GM19452 (cell line): ENCODE data around the gene IPCEF1.
A peak's percentile ranks its signal among the peaks of the same experiment; 100 is the strongest.
"Not testable (repeated sequence)": the region's sequence is repeated elsewhere in the genome, so short reads cannot be mapped to it uniquely, and the experiment has no call there.

ENCODE experiments used
- ATAC-seq: cut with Tn5 transposase; IDR thresholded peaks from one replicate; pipeline ENCODE4 v1.9.1; 2021; ENCODE audit not compliant: unreplicated experiment

IPCEF1 gene

DNA sequence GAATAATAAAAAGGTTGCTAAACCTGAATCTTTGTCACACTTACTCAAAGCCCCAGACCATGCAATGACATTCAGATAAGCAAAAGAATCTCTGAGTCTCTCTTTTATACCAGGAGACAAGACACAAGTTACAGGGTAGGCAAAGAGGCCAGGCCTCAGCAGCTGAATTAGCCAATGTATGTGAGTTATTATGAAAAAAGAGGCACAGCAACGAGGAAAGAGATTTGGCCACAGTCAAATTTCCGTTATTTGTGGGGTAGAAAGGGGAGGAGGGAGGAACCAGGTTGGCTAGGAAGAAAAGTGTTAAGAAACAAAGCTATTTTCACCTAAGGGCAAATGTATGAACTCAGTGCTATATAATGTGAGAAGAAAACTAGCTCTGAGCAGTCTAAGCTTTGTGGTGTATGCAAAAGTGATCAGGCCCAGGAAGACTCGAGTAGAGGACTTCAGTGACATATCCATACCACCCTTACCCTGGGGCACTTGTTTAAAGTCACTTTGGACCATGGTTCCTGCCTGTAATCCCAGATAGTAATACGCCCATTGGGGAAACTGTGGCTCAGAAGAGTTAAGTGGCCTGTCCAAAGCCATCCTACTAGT is 19.1 kb downstream of the IPCEF1 start:
- no peak for ATAC-seq

GRCh38 chr6:154334147-154334546 is 22.5 kb downstream of the IPCEF1 start:
- ATAC-seq = not testable (repeated sequence)

- no peak for ATAC-seq
These were observed 24.9 kb downstream of the IPCEF1 start for GRCh38 chr6:154331750-154332149.

- no peak for ATAC-seq
These were observed 27.0 kb downstream of the IPCEF1 start for GRCh38 chr6:154329350-154330170.

GRCh38 chr6:154327313-154327712 is 29.3 kb downstream of the IPCEF1 start:
- ATAC-seq = not testable (repeated sequence)

GRCh38 chr6:154325142-154325541 is 31.5 kb downstream of the IPCEF1 start:
- ATAC-seq = no peak

GRCh38 chr6:154320181-154320580 is 36.4 kb downstream of the IPCEF1 start:
- no peak for ATAC-seq

DNA sequence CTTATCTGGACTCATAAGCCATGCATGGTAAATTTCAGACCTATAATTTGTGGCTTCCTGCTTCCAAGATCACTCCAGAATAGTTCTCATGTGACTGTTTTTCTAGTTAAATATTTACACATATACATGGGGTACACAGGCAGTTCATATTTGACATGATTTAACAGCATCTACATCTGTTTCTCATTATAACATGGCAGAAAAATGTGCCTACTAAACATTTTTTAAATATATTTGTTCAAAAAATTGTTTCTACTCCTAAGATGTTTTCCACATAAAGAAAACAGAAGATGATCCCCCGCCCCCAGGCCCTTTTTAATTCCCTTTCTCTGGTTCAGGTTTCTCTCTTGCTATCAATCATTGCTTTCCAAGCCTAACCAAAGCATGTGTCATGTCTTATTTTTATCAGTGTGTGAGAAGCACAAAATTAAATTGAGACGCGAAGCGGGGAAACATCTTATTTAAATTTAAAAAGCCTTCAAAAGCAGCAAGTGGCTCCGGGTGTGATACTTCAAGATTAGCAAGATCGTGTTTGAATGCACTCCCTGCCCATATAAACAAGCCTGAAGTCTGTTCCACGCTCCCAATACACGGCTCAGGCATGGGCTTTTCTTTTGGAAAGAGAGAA is 37.3 kb downstream of the IPCEF1 start:
- peak; percentile 60 for ATAC-seq

DNA sequence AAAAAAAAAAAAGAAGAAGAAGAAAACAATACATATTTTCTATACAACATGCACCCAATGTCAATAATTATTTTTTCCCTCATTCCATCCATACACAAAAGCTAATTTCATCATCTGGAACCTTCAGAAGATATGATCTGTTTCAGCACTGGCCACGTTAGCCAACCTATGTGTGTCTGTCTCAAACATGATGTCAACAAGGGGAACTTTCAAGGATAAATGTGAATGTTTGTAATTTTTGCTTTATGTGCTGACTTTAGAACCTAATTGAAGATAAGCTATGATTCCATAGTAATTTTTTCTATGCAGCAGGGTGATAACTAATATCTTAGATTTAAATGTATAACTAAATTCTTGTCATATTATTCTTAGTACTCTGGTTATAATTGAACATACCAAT is 37.9 kb downstream of the IPCEF1 start:
- peak; percentile 28 for ATAC-seq

- no peak for ATAC-seq
These were observed 40.5 kb downstream of the IPCEF1 start for GRCh38 chr6:154316131-154316530.

DNA sequence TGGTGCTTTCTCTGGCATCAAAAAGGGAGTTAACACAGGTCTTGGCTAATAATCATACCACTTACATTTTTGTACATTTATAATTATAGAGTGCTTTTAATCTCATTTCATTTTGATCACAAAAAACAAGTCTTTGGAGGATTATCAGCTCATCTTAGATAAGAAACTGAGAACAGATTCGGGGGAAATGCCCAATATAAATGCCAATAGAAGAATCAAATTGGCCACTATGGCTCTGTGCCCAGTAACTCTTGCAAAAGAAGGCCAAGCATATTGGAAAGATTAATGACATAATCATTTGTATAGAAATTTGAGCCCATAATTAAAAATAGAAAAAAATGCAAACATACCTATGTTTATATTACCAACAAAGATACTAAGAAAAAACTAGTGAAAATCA is 42.5 kb downstream of the IPCEF1 start:
- ATAC-seq = no peak

- ATAC-seq = no peak
These were observed 47.6 kb downstream of the IPCEF1 start for GRCh38 chr6:154308986-154309385.

DNA sequence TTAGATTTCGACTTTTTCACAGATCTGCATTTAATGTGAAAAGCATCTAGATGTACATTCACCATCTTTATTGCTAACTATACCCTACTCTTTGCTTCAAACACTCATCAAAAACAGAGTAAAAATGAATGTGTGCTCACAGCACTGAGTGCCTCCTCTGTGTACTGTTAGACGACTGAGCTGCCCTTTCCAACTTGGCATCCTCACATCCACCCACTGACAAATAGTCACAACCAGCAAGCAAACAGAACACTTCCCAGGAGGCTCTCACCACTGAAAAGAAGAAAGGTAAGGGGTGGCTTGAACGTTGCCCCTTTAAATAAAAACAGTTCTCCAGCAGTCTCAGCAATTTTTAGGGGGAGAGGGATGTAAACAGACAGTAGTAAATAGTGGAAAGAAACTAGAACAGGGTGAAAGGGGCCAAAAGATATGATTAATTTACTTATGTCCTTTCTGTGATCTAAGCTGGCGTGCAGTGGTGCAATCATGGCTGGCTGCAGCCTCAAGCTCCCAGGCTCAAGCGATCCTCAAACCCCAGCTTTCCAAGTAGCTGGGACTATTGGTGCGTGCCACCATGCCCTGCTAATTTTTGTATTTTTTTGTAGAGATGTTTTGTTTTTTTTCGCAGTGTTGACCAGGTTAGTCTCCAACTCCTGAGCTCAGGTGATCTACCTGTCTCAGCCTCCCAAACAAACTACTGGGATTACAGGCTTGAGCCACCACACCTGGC is 48.7 kb downstream of the IPCEF1 start:
- no peak for ATAC-seq

DNA sequence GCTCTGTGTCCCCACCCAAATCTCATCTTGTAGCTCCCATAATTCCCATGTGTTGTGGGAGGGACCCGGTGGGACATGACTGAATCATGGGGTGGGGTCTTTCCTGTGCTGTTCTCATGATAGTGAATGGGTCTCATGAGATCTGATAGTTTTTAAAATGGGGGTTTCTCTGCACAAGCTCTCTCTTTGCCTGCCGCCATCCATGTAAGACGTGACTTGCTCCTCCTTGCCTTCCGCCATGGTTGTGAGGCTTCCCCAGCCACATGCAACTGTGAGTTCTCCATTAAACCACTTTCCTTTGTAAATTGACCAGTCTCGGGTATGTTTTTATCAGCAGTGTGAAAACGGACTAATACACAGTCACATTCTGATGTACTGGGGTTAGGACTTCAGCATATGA is 49.5 kb downstream of the IPCEF1 start:
- ATAC-seq = not testable (repeated sequence)

GRCh38 chr6:154306696-154307095 is 49.9 kb downstream of the IPCEF1 start:
- peak; percentile 43 for ATAC-seq

DNA sequence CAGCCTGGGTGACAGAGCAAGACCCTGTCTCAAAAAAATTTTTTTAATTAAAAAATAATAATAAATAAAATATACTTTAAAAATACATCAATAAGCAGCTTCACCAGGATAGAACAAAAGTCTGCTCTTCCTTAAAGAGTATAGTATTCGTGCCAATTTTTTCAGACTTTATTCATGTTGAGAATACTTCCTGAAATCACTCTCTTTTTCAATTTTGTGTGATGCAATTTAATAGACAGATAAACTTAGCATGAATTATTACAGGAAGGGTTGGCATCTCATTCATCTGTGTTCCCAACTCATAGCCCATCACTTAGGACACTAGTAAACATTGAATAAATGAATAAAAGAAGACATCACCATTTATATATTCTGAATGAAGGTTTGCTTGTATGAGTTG is 52.4 kb downstream of the IPCEF1 start:
- ATAC-seq = no peak

- ATAC-seq = not testable (repeated sequence)
These were observed 53.0 kb downstream of the IPCEF1 start for GRCh38 chr6:154303642-154304041.

GRCh38 chr6:154301839-154302752 is 54.5 kb downstream of the IPCEF1 start:
- peak; percentile 89 for ATAC-seq

- no peak for ATAC-seq
These were observed 55.4 kb downstream of the IPCEF1 start for GRCh38 chr6:154301086-154301625.

- ATAC-seq = peak; percentile 38
These were observed 58.3 kb downstream of the IPCEF1 start for GRCh38 chr6:154298297-154298696.
